ENCODE results near the gene PEA15. TPM values are rescaled to one million over a fixed set of nuclear protein-coding genes. Genes with fewer than 3 reads are reported as not detected.

PEA15 gene
- total RNA-seq, 1 donor from 2014 or later: 486 TPM

- no peak for DNase-seq (ENCODE audit: low spot score)
These were observed 32.4 kb downstream of the PEA15 start for GRCh38 chr1:160237558-160237957.

- no peak for DNase-seq (ENCODE audit: low spot score)
These were observed 33.2 kb downstream of the PEA15 start for GRCh38 chr1:160238408-160238807.

GRCh38 chr1:160239582-160240299 lies 34.6 kb downstream of the PEA15 start:
- DNase-seq (ENCODE audit: low spot score): no peak

- DNase-seq (ENCODE audit: low spot score): no peak
These were observed 38.6 kb downstream of the PEA15 start for GRCh38 chr1:160243767-160244166.

- DNase-seq (ENCODE audit: low spot score): no peak
These were observed 39.0 kb downstream of the PEA15 start for GRCh38 chr1:160244209-160244608.

- DNase-seq (ENCODE audit: low spot score): no peak
These were observed 40.2 kb downstream of the PEA15 start for GRCh38 chr1:160245434-160245833.

- no peak for DNase-seq (ENCODE audit: low spot score)
These were observed 41.9 kb downstream of the PEA15 start for GRCh38 chr1:160247053-160247452.

- no peak for DNase-seq (ENCODE audit: low spot score)
These were observed 45.8 kb downstream of the PEA15 start for GRCh38 chr1:160251011-160251410.

GRCh38 chr1:160251687-160252526 lies 46.7 kb downstream of the PEA15 start:
- no peak for DNase-seq (ENCODE audit: low spot score)

- no peak for DNase-seq (ENCODE audit: low spot score)
These were observed 50.7 kb downstream of the PEA15 start for GRCh38 chr1:160255781-160256300.

- no peak for DNase-seq (ENCODE audit: low spot score)
These were observed 51.3 kb downstream of the PEA15 start for GRCh38 chr1:160256396-160257046.

GRCh38 chr1:160257411-160258015 lies 52.3 kb downstream of the PEA15 start:
- no peak for DNase-seq (ENCODE audit: low spot score)

- DNase-seq (ENCODE audit: low spot score): no peak
These were observed 53.1 kb downstream of the PEA15 start for GRCh38 chr1:160258177-160258798.

- no peak for DNase-seq (ENCODE audit: low spot score)
These were observed 55.5 kb downstream of the PEA15 start for GRCh38 chr1:160260406-160261382.

GRCh38 chr1:160261556-160261892 lies 56.3 kb downstream of the PEA15 start:
- DNase-seq (ENCODE audit: low spot score): no peak

GRCh38 chr1:160261893-160262794 lies 57.0 kb downstream of the PEA15 start, which contains the start of gene DCAF8:
TSS of gene DCAF8 (minus strand) at chr1:160262549. CDS start at chr1:160244008, 18,541 bp downstream.
- peak; percentile 99 for DNase-seq (ENCODE audit: low spot score)

- no peak for DNase-seq (ENCODE audit: low spot score)
These were observed 59.7 kb downstream of the PEA15 start for GRCh38 chr1:160264795-160265307.

Data from mesenteric fat pad (tissue), 1 donor.